Measurements from ENCODE around the gene IVNS1ABP.
"Not testable (repeated sequence)": the region's sequence is repeated elsewhere in the genome, so short reads cannot be mapped to it uniquely, and the experiment has no call there.

IVNS1ABP gene

DNA sequence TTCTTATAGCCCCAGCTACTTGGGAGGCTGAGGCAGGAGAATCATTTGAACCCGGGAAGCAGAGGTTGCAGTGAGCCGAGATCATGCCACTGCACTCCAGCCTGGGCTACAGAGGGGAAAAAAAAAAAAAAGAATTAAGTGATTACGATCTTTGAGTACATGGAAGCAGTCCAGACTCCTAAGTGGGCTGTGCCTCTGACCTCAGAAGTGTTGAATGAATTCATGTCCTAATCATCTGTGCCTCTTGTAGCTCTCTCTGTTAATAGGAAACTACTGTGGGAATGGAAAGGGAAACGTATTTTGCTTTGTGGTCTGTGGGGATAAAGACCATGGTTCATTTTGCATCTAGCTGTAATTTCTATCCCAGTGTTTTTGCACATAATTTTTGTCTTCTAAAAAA lies 8.4 kb upstream of the IVNS1ABP start:
- Histone ChIP-seq H3K9ac (ENCODE audit: low read length) (no peak overlapping the region), H3K27me3 (replicated peaks; ENCODE audit: control insufficient read depth, insufficient read depth, low read length) (no peaks in the 10 kb centered on the region), H3K4me3 (ENCODE audit: low read length) (no peak overlapping the region), H3K36me3 (ENCODE audit: control insufficient read depth, insufficient read depth, low read length, severe bottlenecking) (no peaks in the 10 kb centered on the region), H3K4me1 (ENCODE audit: control insufficient read depth, insufficient read depth, low read length) (no peaks in the 10 kb centered on the region), H3K9me3 (ENCODE audit: control insufficient read depth, low read length) (no peaks in the 10 kb centered on the region)
- no peak for DNase-seq (ENCODE audit: low read depth)

DNA sequence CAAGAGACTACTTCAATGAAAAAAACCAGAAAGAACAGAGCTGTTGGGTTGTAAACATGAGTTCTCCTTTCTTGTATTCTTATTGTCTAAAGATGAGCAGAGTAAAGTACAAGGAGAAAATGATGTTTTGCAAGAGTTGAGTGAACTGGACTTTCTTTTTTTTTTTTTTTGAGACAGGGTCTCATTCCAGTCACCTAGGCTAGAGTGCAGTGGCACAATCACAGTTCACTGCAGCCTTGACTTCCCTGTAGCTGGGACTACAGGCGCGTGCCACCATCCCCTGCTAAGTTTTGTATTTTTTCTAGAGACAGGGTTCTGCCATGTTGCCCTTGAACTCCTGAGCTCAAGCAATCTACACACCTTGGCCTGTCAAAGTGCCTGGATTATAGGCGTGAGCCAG lies 7.1 kb upstream of the IVNS1ABP start:
- Histone ChIP-seq H3K9me3 (ENCODE audit: control insufficient read depth, low read length) (no peaks in the 10 kb centered on the region), H3K27me3 (replicated peaks; ENCODE audit: control insufficient read depth, insufficient read depth, low read length) (no peaks in the 10 kb centered on the region), H3K4me3 (ENCODE audit: low read length) (no peak overlapping the region), H3K9ac (ENCODE audit: low read length) (no peak overlapping the region), H3K4me1 (ENCODE audit: control insufficient read depth, insufficient read depth, low read length) (no peaks in the 10 kb centered on the region), H3K36me3 (ENCODE audit: control insufficient read depth, insufficient read depth, low read length, severe bottlenecking) (no peaks in the 10 kb centered on the region)
- DNase-seq (ENCODE audit: low read depth), result no peak

DNA sequence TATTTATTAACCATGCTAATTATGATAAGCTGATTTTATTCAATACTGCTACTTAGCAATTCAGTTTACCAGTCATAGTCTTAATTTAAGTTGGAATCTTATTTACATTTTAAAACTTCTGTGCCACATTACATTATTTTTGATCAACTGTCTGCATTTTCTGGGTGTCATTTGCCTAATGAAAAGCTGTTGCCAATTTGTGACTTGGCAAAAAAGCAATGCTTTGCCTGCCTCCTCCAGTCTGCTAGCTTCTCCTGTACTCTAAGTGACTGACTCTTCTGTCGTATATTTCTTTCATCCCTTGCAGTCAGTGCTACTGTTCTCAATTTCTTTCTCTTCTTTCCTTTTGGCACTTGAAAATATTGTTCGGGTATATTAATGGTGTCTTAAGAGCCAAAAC lies 5.6 kb upstream of the IVNS1ABP start:
- peaks cover 9% of the 10 kb centered on the region for H3K4me1 ChIP-seq (ENCODE audit: control insufficient read depth, insufficient read depth, low read length)
- no peaks in the 10 kb centered on the region for H3K9me3 ChIP-seq (ENCODE audit: control insufficient read depth, low read length)
- H3K36me3 ChIP-seq (ENCODE audit: control insufficient read depth, insufficient read depth, low read length, severe bottlenecking), result no peaks in the 10 kb centered on the region
- no peak for DNase-seq (ENCODE audit: low read depth)
- H3K4me3 ChIP-seq (ENCODE audit: low read length), result no peak overlapping the region
- H3K27me3 ChIP-seq (replicated peaks; ENCODE audit: control insufficient read depth, insufficient read depth, low read length), result no peaks in the 10 kb centered on the region
- H3K9ac ChIP-seq (ENCODE audit: low read length), result no peak overlapping the region

DNA sequence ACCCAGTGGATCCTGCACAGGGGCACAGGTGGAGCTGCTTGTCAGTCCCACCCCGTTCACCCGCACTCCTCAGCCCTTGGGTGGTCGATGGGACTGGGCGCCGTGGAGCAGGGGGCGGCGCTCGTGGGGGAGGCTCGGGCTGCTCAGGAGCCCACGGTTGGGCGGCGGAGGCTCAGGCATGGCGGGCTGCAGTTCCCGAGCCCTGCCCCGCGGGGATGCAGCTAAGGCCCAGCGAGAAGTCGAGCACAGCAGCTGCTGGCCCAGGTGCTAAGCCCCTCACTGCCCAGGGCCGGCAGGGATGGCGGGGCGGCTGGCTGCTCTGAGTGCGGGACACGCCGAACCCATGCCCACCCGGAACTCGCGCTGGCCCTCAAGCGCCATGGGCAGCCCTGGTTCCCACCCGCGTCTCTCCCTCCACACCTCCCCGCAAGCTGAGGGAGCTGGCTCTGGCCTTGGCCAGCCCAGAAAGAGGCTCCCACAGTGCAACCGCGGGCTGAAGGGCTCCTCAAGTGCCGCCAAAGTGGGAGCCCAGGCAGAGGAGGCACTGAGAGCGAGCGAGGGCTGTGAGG lies 4.7 kb upstream of the IVNS1ABP start:
- not testable (repeated sequence) for DNase-seq (ENCODE audit: low read depth); H3K9me3 ChIP-seq (ENCODE audit: control insufficient read depth, low read length); H3K4me3 ChIP-seq (ENCODE audit: low read length); H3K36me3 ChIP-seq (ENCODE audit: control insufficient read depth, insufficient read depth, low read length, severe bottlenecking); H3K9ac ChIP-seq (ENCODE audit: low read length); H3K27me3 ChIP-seq (replicated peaks; ENCODE audit: control insufficient read depth, insufficient read depth, low read length); H3K4me1 ChIP-seq (ENCODE audit: control insufficient read depth, insufficient read depth, low read length)

DNA sequence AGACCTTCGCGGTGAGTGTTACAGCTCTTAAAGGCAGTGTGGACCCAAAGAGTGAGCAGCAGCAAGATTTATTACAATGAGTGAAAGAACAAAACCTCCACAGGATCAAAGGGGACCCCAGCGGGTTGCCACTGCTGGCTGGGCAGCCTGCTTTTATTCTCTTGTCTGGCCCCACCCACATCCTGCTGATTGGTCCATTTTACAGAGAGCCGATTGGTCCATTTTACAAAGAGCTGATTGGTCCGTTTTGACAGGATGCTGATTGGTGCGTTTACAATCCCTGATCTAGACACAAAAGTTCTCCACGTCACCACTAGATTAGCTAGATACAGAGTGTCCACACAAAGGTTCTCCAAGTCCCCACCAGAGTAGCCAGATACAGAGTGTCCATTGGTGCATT lies 4.1 kb upstream of the IVNS1ABP start:
- H3K36me3 ChIP-seq (ENCODE audit: control insufficient read depth, insufficient read depth, low read length, severe bottlenecking); DNase-seq (ENCODE audit: low read depth): not testable (repeated sequence)

DNA sequence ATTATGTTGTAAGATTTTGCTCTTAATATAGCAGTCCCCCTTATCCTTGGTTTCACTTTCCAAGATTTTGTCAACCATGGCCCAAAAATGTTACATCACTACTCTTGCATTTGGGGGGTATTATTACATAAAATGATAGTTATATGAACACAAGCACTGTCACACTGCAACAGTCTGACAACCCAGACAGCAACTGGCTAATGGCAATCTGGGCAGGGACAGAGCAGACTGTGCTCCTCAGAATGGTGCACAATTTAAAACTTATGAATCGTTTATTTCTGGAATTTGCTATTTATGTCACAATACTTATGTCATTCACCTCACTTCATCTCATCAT lies 2.1 kb upstream of the IVNS1ABP start:
- H3K4me1 ChIP-seq (ENCODE audit: control insufficient read depth, insufficient read depth, low read length), result peaks cover 26% of the 10 kb centered on the region
- peak overlapping the region; percentile 61 for H3K4me3 ChIP-seq (ENCODE audit: low read length)
- H3K9ac ChIP-seq (ENCODE audit: low read length), result no peak overlapping the region
- H3K9me3 ChIP-seq (ENCODE audit: control insufficient read depth, low read length), result no peaks in the 10 kb centered on the region
- H3K27me3 ChIP-seq (replicated peaks; ENCODE audit: control insufficient read depth, insufficient read depth, low read length), result no peaks in the 10 kb centered on the region
- DNase-seq (ENCODE audit: low read depth), result no peak
- H3K36me3 ChIP-seq (ENCODE audit: control insufficient read depth, insufficient read depth, low read length, severe bottlenecking), result no peaks in the 10 kb centered on the region

More for the DNA sequence above, 4.1 kb upstream of the IVNS1ABP start:
- not testable (repeated sequence) for H3K9me3 ChIP-seq (ENCODE audit: control insufficient read depth, low read length); H3K27me3 ChIP-seq (replicated peaks; ENCODE audit: control insufficient read depth, insufficient read depth, low read length); H3K4me3 ChIP-seq (ENCODE audit: low read length); H3K4me1 ChIP-seq (ENCODE audit: control insufficient read depth, insufficient read depth, low read length); H3K9ac ChIP-seq (ENCODE audit: low read length)

DNA sequence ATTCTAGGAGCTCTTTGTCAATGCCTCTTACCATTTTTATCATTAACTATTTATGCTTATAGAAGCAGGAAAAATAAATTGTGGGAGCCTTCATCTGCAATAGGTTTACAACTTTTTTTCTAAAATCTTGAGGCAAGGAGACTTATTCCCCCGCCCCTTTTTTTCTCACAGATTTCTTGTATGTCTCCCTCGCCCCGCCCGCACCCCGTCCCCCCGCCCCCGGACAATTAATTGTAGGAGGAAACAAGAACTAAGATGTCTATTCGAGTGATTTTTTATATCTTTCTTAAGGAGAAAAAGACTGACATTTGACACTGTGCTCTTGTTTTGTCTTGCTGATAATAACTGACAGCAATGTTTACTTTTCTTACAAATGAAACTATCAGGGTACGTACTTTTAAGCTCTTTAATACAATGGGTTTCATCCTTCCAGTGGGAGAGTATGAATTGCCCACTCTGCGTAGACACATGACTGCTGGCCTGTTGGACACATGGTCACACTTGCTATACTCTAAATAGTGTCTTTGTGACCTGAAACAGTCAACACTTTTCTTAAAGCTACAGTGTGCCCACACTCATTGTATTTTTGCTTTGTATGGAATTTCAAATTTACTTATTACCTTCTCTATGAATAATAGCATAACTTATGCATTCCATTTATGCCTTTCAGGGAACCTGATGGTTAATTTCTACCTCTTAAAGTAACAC lies 1.5 kb upstream of the IVNS1ABP start:
- peak overlapping the region; percentile 98 for H3K4me3 ChIP-seq (ENCODE audit: low read length)
- peaks cover 32% of the 10 kb centered on the region for H3K4me1 ChIP-seq (ENCODE audit: control insufficient read depth, insufficient read depth, low read length)
- no peak for DNase-seq (ENCODE audit: low read depth)
- no peaks in the 10 kb centered on the region for H3K9me3 ChIP-seq (ENCODE audit: control insufficient read depth, low read length)
- peak overlapping the region; percentile 21 for H3K9ac ChIP-seq (ENCODE audit: low read length)
- H3K27me3 ChIP-seq (replicated peaks; ENCODE audit: control insufficient read depth, insufficient read depth, low read length), result no peaks in the 10 kb centered on the region
- no peaks in the 10 kb centered on the region for H3K36me3 ChIP-seq (ENCODE audit: control insufficient read depth, insufficient read depth, low read length, severe bottlenecking)

DNA sequence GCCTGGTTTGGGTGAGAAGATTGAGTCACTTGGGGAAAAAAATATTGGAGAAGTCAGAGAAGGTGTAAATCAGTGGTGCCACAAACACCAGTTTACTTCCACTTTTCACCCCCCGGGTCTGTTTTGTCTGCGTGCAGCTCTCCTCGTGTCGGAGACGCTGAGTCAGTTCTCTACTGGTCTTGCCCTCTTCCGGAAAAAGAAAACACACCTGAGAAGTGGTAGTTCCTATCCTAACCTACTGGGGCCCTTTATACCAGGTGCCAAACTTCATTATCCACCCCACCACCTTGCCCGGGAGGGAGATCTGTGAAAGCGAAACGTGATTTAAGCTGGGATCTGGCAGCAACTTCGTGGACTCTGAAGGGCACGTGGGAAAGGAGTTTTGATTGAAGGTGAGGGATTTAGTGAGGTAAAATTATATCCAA lies 855 bp upstream of the IVNS1ABP start:
- peak; percentile 35 for DNase-seq (ENCODE audit: low read depth)
- peak overlapping the region; percentile 67 for H3K9ac ChIP-seq (ENCODE audit: low read length)
- peak overlapping the region; percentile 98 for H3K4me3 ChIP-seq (ENCODE audit: low read length)
- no peaks in the 10 kb centered on the region for H3K27me3 ChIP-seq (replicated peaks; ENCODE audit: control insufficient read depth, insufficient read depth, low read length)
- peaks cover 32% of the 10 kb centered on the region for H3K4me1 ChIP-seq (ENCODE audit: control insufficient read depth, insufficient read depth, low read length)
- H3K9me3 ChIP-seq (ENCODE audit: control insufficient read depth, low read length), result no peaks in the 10 kb centered on the region
- H3K36me3 ChIP-seq (ENCODE audit: control insufficient read depth, insufficient read depth, low read length, severe bottlenecking), result no peaks in the 10 kb centered on the region

DNA sequence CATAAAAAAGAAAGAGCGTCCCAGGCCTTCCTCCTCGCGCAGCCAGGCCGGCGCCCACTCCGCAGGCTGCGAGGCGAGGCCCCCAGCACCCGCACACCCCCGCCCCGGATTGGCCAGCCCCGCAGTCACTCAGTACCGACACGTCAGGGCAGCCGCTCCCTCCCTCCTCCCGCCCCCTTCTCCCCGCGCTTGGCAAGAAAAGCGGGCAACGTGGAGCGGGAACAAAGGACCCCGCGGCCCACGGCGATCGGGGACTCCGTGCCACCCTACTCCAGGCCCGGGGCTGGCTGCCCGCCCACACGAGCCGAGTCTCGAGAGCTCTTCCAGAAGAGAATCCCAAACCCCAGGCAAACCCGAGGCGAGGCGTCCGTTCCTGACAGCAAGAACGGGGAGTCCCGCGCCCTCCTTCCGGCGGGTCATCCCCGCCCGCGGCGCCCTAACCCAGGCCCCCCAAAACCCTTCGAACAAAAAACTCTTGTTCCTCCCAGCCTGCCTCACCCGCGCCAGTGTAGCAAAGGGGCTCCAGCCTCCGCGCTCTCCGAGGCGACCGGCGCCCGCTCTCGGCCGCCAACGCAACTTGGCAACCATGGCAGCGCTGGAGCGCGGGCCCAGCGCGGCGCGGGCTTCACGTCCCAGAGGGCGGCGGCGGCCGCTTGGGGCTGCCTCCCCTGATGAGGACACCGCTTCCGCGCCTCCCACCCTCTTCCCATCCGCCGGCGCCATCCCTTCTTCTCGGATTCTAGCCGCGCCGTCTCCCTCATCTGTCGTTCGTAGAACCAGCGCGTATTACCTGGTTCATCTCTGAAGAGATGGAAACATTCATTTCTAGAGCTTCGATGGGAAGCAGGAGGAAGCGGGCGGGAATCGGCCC lies 645 bp downstream of the IVNS1ABP start:
- Histone ChIP-seq H3K4me3 (ENCODE audit: low read length) (peak overlapping the region; percentile 98), H3K27me3 (replicated peaks; ENCODE audit: control insufficient read depth, insufficient read depth, low read length) (no peaks in the 10 kb centered on the region), H3K36me3 (ENCODE audit: control insufficient read depth, insufficient read depth, low read length, severe bottlenecking) (no peaks in the 10 kb centered on the region), H3K9me3 (ENCODE audit: control insufficient read depth, low read length) (no peaks in the 10 kb centered on the region), H3K9ac (ENCODE audit: low read length) (peak overlapping the region; percentile 95), H3K4me1 (ENCODE audit: control insufficient read depth, insufficient read depth, low read length) (peaks cover 32% of the 10 kb centered on the region)
- DNase-seq (ENCODE audit: low read depth), result peak; percentile 96

DNA sequence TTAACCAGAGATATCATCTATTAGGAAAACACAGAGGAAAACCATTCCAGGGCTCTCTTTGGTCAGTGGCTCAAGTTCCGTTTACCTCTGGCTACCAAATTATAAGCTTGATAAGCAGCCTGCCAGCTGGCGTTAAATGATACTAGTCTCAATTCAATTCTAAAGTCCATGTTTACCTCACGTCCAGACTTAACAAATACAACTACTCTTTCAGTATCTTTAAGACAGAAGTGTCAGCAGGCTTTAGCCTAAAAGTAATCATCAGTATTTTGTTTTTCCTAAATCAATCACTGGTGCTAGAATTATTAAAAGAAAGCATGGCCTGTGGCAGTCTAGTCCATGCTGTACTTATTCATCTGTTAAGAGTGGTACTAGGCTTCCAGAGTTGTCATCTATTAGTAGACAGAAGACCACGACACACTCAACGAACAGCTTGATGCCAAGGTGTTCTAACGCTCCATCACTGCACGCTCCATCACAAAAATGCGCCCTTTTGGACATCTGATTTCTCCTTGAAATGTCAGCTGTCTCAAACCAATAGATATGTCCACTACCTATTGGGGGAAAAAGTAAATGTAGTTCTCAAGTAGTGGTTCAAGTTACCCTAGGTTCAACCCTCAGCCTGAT lies 1.5 kb downstream of the IVNS1ABP start:
- Histone ChIP-seq H3K4me1 (ENCODE audit: control insufficient read depth, insufficient read depth, low read length) (peaks cover 32% of the 10 kb centered on the region), H3K4me3 (ENCODE audit: low read length) (peak overlapping the region; percentile 98), H3K9ac (ENCODE audit: low read length) (peak overlapping the region; percentile 95), H3K27me3 (replicated peaks; ENCODE audit: control insufficient read depth, insufficient read depth, low read length) (no peaks in the 10 kb centered on the region), H3K36me3 (ENCODE audit: control insufficient read depth, insufficient read depth, low read length, severe bottlenecking) (peaks cover 3% of the 10 kb centered on the region), H3K9me3 (ENCODE audit: control insufficient read depth, low read length) (no peaks in the 10 kb centered on the region)
- peak; percentile 50 for DNase-seq (ENCODE audit: low read depth)

DNA sequence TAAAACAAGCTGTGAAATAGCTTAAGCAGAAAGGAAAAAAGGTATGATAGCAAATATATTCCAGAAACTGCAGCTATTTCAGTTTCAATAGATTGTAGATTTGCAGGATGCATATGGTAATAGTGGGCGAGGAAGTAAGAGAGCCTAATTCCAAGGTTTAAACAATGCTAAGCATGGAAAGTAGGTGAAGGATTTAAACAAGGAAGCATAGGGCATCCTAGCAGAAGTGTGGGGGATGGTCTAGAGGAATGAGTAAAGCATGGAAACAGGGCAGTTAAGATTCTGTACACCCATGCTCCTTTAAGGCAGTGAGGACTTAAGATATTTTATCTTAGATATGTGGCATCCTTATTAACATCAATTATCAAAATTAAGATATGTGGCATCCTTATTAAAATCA lies 2.6 kb downstream of the IVNS1ABP start:
- no peak overlapping the region for H3K9ac ChIP-seq (ENCODE audit: low read length)
- H3K4me3 ChIP-seq (ENCODE audit: low read length), result peak overlapping the region; percentile 98
- no peaks in the 10 kb centered on the region for H3K9me3 ChIP-seq (ENCODE audit: control insufficient read depth, low read length)
- peaks cover 32% of the 10 kb centered on the region for H3K4me1 ChIP-seq (ENCODE audit: control insufficient read depth, insufficient read depth, low read length)
- no peaks in the 10 kb centered on the region for H3K27me3 ChIP-seq (replicated peaks; ENCODE audit: control insufficient read depth, insufficient read depth, low read length)
- peaks cover 5% of the 10 kb centered on the region for H3K36me3 ChIP-seq (ENCODE audit: control insufficient read depth, insufficient read depth, low read length, severe bottlenecking)
- DNase-seq (ENCODE audit: low read depth), result peak; percentile 35
